Smooth muscle cell (in vitro differentiated cells): ENCODE data around the gene OR2AG1. TPM values are rescaled to one million over a fixed set of nuclear protein-coding genes. Genes with fewer than 3 reads are reported as not detected.

Experiments
- DNase-seq: peaks from one replicate; lab custom pipeline; 2025; ENCODE audit not compliant: unreplicated experiment; lab: John Stamatoyannopoulos, UW
- H2AFZ ChIP-seq: fragments of 200-600 bp; sonication (generic); 2 replicates; pipeline ENCODE4 v1.6.0; 2016; ENCODE audit warnings: antibody characterized with exemption, low read depth, mild to moderate bottlenecking
- H3F3A ChIP-seq: fragments of 200-600 bp; sonication (generic); 2 replicates; pipeline ENCODE4 v1.6.0; 2017; ENCODE audit warnings: antibody characterized with exemption, low read depth
- H3K27ac ChIP-seq: fragments of 200-600 bp; sonication (generic); 2 replicates; pipeline ENCODE4 v1.5.1; 2016; ENCODE audit warnings: low read depth, mild to moderate bottlenecking
- H3K27me3 ChIP-seq: fragments of 200-600 bp; sonication (generic); 2 replicates; pipeline ENCODE4 v1.6.1; 2016; ENCODE audit warnings: low read depth, mild to moderate bottlenecking
- H3K36me3 ChIP-seq: fragments of 200-600 bp; sonication (generic); 2 replicates; pipeline ENCODE4 v1.5.1; 2016; ENCODE audit warnings: low read depth
- H3K4me1 ChIP-seq: fragments of 200-600 bp; sonication (generic); 2 replicates; pipeline ENCODE4 v1.5.1; 2016; ENCODE audit warnings: low read depth
- H3K4me2 ChIP-seq: fragments of 200-600 bp; sonication (generic); 2 replicates; pipeline ENCODE4 v1.6.0; 2016; ENCODE audit warnings: mild to moderate bottlenecking
- H3K4me3 ChIP-seq: fragments of 200-600 bp; sonication (generic); 2 replicates; pipeline ENCODE4 v1.5.1; 2016; ENCODE audit warnings: mild to moderate bottlenecking
- H3K79me2 ChIP-seq: fragments of 200-600 bp; sonication (generic); 2 replicates; pipeline ENCODE4 v1.6.0; 2016; ENCODE audit warnings: low read depth, mild to moderate bottlenecking
- H3K9ac ChIP-seq: fragments of 200-600 bp; sonication (generic); 2 replicates; pipeline ENCODE4 v1.6.0; 2016; ENCODE audit warnings: low read depth
- H3K9me3 ChIP-seq: fragments of 200-600 bp; sonication (generic); replicated peaks from 2 replicates; pipeline ENCODE4 v1.5.1; 2016; ENCODE audit warnings: low read depth
- H4K20me1 ChIP-seq: fragments of 200-600 bp; sonication (generic); 2 replicates; pipeline ENCODE4 v1.6.0; 2016; ENCODE audit warnings: low read depth
- WGBS: methylation state at CpG from one replicate; pipeline ENCODE4 v1.1.7; 2016; ENCODE audit warnings: low lambda C conversion rate; 5-methylcytosine and 5-hydroxymethylcytosine counted together
- polyA plus RNA-seq: library from polyadenylated mRNA; unstranded; fragments of >200 nt; fragmentation: Nextera tagmentation; extraction: Ambion mirVana; gene quantifications from 2 replicates; pipeline ENCODE4 v1.2.1, GENCODE V29; 2016
- total RNA-seq: library from RNA; depleted of rRNA; stranded (reverse); fragments of >200 nt; gene quantifications from 2 replicates; pipeline ENCODE4 v1.2.3, GENCODE V29; 2014
- TF ChIP-seq, protein P1 (sequence below): fragments of 200-600 bp; sonication (generic); IDR thresholded peaks from 2 replicates; pipeline ENCODE4 v1.5.1; 2017; ENCODE audit warnings: borderline replicate concordance, mild to moderate bottlenecking, antibody characterized with exemption; ENCODE audit not compliant: insufficient read depth, poor library complexity, severe bottlenecking

The OR2AG1 gene
- total and polyA plus RNA-seq, 2 experiments from 2014 or later = not detected

DNA sequence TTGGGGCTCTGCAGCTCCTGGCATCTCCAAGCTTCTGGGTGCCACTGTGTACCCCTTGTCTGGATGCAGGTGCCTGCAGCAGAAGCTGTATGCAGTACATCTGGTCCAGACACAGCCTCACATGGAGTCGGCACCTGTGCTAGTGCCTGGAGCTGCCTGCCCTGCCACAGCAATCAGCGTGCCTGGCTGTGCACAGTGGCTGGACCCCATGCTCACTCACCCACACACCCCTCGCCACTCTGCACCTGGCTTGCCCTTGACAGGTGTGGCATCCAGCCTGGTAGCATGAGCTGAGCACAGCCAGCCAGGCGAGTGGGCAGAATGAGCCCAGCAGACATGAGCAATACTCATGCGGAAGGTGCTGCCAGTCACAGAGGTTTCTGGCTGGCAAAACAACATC is 36.1 kb downstream of the OR2AG1 start:
- H2AFZ ChIP-seq = no peak overlapping the region
- 89% methylated on average over 5 of the region's 5 CpGs for WGBS
- H4K20me1 ChIP-seq = no peaks in the 10 kb centered on the region
- H3K9ac ChIP-seq = no peak overlapping the region
- no peaks in the 10 kb centered on the region for H3K79me2 ChIP-seq
- TF ChIP-seq, protein P1, sequence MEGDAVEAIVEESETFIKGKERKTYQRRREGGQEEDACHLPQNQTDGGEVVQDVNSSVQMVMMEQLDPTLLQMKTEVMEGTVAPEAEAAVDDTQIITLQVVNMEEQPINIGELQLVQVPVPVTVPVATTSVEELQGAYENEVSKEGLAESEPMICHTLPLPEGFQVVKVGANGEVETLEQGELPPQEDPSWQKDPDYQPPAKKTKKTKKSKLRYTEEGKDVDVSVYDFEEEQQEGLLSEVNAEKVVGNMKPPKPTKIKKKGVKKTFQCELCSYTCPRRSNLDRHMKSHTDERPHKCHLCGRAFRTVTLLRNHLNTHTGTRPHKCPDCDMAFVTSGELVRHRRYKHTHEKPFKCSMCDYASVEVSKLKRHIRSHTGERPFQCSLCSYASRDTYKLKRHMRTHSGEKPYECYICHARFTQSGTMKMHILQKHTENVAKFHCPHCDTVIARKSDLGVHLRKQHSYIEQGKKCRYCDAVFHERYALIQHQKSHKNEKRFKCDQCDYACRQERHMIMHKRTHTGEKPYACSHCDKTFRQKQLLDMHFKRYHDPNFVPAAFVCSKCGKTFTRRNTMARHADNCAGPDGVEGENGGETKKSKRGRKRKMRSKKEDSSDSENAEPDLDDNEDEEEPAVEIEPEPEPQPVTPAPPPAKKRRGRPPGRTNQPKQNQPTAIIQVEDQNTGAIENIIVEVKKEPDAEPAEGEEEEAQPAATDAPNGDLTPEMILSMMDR = no peak
- H3K27me3 ChIP-seq = no peaks in the 10 kb centered on the region
- no peaks in the 10 kb centered on the region for H3K4me1 ChIP-seq
- no peaks in the 10 kb centered on the region for H3K9me3 ChIP-seq
- H3F3A ChIP-seq = no peaks in the 10 kb centered on the region
- H3K4me3 ChIP-seq = no peak overlapping the region
- no peaks in the 10 kb centered on the region for H3K36me3 ChIP-seq
- no peak for DNase-seq
- H3K27ac ChIP-seq = no peak overlapping the region
- no peak overlapping the region for H3K4me2 ChIP-seq

DNA sequence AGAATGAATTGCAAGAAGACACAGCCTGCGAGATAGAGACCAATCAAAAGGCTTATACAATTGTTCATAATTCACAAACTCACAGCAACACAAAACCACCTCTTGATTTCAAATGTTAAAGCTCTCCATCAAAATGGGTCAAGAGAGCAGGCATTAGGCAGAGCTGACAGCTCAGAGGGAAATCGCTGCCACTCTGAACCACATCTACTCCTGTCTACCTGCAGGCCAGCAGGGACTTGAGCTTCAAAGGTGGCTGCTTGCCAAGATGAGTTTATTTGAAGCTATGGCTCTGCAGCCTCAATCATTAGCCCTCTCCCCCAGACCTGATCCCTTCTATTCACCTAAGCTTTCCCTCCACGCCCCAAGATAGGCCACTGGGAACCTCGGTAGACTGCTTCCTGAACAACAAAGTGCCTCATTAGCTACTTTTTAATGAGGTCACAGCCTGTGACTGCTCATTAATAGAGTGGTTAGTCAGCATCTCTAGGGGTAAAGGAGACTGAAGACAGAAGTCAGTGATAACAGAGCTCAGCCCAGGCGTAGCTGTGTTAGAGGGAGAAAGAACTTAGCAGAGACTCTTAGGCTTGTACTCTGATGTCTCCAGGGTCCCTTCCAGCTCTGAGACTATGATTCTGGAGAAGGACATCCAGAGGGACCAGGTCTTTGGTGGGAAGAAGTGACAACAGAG is 41.5 kb downstream of the OR2AG1 start:
- no peak for DNase-seq
- Histone ChIP-seq H3K27ac (no peak overlapping the region), H3K4me1 (no peaks in the 10 kb centered on the region), H3K9me3 (no peaks in the 10 kb centered on the region), H2AFZ (no peak overlapping the region), H3K79me2 (no peaks in the 10 kb centered on the region), H3K27me3 (no peaks in the 10 kb centered on the region), H3K4me2 (no peak overlapping the region), H3K9ac (no peak overlapping the region), H4K20me1 (no peaks in the 10 kb centered on the region), H3K4me3 (no peak overlapping the region), H3K36me3 (no peaks in the 10 kb centered on the region), H3F3A (no peaks in the 10 kb centered on the region)
- 69% methylated on average over 5 of the region's 5 CpGs for whole genome bisulfite sequencing
- TF ChIP-seq, protein P1 = no peak

GRCh38 chr11:6825231-6825744 is 42.5 kb downstream of the OR2AG1 start:
- Histone ChIP-seq H2AFZ (no peak overlapping the region), H3F3A (no peaks in the 10 kb centered on the region), H3K27me3 (no peaks in the 10 kb centered on the region), H3K79me2 (no peaks in the 10 kb centered on the region), H3K36me3 (no peaks in the 10 kb centered on the region), H3K9ac (no peak overlapping the region), H3K9me3 (no peaks in the 10 kb centered on the region), H4K20me1 (no peaks in the 10 kb centered on the region), H3K27ac (no peak overlapping the region), H3K4me1 (no peaks in the 10 kb centered on the region), H3K4me3 (no peak overlapping the region), H3K4me2 (no peak overlapping the region)
- DNase-seq = no peak
- WGBS = 64% methylated on average over 7 of the region's 7 CpGs
- TF ChIP-seq, protein P1 = no peak

DNA sequence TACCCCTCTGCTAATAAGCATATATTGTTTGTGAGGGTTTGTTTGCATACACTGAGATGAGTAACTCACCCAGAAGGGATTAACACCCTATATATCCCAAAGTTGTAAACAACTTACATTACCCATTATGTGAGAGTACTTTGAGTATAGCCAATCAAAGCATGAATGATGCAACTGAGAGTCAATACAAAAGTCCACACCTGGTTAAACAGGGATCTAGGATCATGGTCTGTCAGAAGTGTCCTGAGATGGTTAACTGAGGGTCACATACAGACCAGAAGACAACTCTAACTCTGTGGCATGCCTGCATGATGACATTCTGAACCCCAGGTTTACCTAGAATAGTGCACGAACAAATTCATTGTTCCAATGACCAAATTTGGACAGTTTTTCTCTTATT is 45.3 kb downstream of the OR2AG1 start:
- DNase-seq = no peak
- Histone ChIP-seq H3F3A (no peaks in the 10 kb centered on the region), H3K4me1 (no peaks in the 10 kb centered on the region), H2AFZ (no peak overlapping the region), H3K79me2 (no peaks in the 10 kb centered on the region), H3K27ac (no peak overlapping the region), H3K27me3 (no peaks in the 10 kb centered on the region), H3K9ac (no peak overlapping the region), H3K4me2 (no peak overlapping the region), H3K36me3 (no peaks in the 10 kb centered on the region), H4K20me1 (no peaks in the 10 kb centered on the region), H3K9me3 (no peaks in the 10 kb centered on the region), H3K4me3 (no peak overlapping the region)
- WGBS = 100% methylated on average over 1 of the region's 1 CpG
- TF ChIP-seq, protein P1 = no peak
